Astrocyte (in vitro differentiated cells and primary cell): ENCODE data around the gene TMEM129.

Experiments used
- EZH2 ChIP-seq: IDR thresholded peaks from 2 replicates; pipeline ENCODE4 v1.6.1; 2012; ENCODE audit warnings: mild to moderate bottlenecking, low read length, inconsistent platforms; ENCODE audit not compliant: insufficient read depth
- TF ChIP-seq, protein P1 (sequence below): IDR thresholded peaks from 2 replicates; pipeline ENCODE4 v1.5.1; 2011; ENCODE audit warnings: low read depth, mild to moderate bottlenecking, inconsistent platforms, low read length, moderate library complexity; ENCODE audit not compliant: insufficient read depth

DNA sequence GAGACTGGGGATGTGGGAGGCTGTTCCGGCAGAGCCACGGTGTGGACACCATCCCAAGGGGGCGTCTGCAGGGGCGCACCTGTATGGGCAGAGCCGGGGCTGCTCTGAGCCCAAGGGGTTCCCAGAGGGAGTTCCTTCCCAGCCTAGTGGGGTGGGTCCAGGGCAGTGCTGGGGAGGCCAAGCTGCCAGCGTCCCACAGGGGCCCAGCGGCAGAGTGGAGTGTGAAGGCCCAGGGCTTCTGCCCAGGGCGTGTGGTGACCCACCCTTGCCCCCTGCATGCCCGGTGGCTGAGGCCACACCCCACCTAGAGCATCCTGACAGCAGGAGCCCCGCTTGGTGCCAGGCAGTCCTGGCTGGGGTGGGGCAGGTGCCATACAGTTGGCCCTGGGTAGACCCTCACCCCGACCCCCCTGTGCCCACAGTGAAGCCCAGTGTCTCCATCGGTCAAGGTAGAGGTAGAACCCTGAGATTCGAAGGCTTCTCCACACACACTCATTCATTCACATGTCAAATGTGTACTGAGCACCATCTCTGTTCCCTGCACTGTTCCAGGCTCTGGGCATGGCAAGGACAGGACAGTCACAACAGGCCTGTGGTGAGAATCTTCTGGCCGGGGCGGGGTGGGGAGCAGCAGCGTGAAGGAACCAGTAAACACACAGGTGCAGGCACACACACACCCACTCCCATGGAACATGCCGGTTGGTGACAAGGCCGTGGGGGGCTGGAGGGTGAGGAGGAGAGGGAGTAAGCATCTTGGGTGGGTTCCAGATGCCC lies 29.4 kb upstream of the TMEM129 start:
- TF ChIP-seq, protein P1, sequence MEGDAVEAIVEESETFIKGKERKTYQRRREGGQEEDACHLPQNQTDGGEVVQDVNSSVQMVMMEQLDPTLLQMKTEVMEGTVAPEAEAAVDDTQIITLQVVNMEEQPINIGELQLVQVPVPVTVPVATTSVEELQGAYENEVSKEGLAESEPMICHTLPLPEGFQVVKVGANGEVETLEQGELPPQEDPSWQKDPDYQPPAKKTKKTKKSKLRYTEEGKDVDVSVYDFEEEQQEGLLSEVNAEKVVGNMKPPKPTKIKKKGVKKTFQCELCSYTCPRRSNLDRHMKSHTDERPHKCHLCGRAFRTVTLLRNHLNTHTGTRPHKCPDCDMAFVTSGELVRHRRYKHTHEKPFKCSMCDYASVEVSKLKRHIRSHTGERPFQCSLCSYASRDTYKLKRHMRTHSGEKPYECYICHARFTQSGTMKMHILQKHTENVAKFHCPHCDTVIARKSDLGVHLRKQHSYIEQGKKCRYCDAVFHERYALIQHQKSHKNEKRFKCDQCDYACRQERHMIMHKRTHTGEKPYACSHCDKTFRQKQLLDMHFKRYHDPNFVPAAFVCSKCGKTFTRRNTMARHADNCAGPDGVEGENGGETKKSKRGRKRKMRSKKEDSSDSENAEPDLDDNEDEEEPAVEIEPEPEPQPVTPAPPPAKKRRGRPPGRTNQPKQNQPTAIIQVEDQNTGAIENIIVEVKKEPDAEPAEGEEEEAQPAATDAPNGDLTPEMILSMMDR: no peak
- no peak for TF ChIP-seq EZH2
